Eye (tissue), 1 donor: ENCODE data around the gene ATAD5.
A peak's percentile ranks its signal among the peaks of the same experiment; 100 is the strongest.
"Not testable (repeated sequence)": the region's sequence is repeated elsewhere in the genome, so short reads cannot be mapped to it uniquely, and the experiment has no call there.

Experiments
- DNase-seq: peaks from one replicate; pipeline ENCODE4 v3.0.0-alpha.2; 2015

The ATAD5 gene

DNA sequence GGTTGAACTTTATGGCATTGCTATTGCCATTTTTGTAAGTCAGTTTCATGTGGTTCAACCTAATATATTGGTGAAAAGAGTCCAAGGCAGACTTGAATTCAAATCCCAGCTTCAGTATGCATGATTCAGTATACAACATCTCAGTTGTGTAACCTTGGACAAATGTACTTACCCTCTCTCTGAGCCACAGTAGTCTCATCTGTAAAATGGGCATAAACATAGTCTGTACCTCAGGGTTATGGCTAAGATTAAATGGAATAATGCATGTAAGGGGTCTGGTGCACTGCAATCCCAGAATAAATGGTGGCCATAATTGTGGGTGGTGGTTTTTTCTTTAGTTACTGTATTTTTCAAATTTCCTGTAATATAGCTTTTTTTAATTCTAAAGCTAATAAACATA lies 85.3 kb downstream of the ATAD5 start:
- no peak for DNase-seq

DNA sequence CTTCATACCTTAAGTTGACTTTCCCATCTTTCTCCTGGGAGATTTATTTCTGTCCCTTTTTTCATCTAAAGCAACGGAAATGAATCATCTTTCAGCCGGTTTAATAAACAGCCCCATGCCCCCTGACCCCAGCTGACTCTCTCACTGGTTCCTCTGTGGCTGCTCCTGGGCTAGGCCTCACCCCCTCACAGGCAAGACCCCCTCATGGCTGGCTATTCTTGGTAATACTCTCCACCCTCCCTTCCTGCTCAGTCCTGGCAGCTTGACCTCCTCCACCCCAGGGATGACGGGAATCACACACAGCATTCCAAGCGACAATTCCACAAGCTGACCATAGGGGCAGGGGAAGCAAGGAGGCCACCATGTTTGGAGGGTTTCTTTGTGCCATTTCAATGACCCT lies 88.5 kb downstream of the ATAD5 start:
- DNase-seq, result no peak

DNA sequence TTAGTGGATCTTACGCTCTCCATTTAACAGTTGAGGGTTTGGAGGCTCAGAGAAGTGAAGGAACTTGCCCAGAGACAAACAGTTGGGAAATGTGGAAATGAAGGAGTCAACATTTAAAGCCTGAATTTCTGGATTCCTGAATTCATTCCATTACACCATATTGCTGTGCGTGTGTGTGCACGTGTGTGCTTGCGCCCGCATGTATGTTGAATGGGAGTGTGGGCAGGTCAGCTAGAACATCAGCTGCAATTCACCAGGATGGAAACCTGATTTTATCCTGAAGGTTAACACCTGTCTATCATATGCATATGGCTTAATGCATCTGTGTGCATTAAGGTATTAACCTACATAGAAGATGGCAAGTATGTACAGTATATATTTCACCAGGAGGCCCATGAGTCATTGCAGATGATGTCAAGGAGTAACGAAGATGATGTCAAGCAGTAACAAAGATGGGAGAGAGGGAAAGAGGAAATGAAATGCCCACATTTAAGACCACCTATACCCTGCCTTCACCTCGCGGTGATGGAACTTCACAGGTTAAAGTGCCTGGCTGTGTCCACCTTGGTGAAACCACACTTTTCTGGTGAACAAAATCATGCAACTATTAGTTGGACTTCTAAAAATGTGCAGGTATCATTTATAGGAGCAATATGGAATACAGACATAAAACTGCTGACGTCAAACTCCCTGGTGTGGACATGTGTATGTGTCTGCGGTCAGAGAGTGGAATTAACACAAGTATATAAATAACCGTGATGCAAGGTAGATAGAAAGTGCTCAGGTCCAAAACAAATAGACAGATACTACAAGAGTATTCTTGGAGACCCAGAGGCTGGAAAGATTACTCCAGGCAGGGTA lies 89.1 kb downstream of the ATAD5 start:
- DNase-seq, result peak; percentile 10

DNA sequence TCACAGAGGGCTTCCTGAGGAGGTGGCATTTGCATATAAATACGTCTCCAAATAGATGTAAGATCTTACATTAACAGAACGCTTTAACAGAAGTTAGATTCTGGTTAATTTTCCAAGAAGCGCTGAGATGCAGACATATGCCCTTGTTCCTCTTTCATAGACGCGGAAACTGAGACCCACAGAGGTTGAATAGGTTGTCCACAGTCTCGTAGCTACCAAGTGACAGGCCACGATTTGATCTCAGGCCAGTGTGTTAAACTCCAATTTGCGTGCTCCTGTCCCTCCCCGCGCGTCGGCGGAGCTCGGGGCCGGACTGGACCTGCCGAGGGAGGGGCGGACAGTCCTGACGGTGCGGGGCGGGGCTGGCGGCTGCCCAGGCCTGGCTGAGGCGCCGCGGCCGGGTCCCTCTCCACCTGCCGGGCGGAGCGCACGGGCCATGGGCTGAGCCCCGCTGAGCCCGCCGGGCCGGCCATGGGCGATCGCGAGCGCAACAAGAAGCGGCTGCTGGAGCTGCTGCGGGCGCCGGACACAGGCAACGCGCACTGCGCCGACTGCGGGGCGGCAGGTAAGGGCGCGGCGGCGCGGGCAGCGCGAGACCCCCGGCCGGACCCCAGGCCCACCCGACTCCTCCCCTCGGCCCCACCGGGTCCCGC lies 89.9 kb downstream of the ATAD5 start, which contains the start of gene ADAP2:
ADAP2 (plus strand) TSS at position 402 of the 653 bp plus-strand sequence; CDS start at position 472, 70 bp downstream.
- peak; percentile 26 for DNase-seq

DNA sequence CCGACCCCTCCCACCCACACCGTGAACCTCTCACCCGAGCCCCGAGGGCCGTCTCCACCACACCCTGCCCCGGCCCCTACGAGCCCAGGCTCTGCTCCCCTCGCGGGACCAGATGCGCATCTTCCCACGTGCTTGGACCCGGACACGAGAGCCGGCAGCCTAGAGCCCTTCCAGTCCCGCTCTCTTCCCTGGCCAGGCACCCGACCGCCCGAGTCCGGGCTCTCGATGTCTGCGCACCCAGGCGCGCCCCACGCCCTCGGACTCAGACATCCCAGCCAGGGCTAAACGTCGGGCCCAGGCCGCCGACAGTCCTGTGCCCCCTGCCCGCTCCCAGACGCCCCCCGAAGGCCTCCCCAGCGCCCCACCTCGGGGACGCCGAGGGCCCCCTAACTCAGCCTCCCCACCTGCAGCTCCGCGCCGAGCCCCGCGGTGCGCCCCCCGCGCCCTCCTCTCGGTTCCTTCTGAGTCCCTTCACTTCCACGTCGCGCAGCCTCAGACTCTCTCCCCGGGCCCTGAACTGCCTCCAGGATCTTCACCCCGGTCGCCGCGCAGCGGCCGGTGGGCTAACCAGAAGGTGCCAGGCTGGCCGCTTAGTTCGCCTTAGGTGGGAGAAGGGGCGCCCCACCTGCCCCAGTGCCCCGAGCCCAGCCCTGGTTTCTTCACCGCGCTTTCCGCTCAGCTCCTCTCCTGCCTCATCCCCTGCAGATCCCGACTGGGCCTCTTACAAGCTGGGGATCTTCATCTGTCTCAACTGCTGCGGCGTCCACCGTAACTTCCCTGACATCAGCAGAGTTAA lies 90.7 kb downstream of the ATAD5 start:
- DNase-seq, result peak; percentile 38

- DNase-seq, result no peak
Observed at GRCh38 chr17:30924341-30924740, 92.6 kb downstream of the ATAD5 start.

DNA sequence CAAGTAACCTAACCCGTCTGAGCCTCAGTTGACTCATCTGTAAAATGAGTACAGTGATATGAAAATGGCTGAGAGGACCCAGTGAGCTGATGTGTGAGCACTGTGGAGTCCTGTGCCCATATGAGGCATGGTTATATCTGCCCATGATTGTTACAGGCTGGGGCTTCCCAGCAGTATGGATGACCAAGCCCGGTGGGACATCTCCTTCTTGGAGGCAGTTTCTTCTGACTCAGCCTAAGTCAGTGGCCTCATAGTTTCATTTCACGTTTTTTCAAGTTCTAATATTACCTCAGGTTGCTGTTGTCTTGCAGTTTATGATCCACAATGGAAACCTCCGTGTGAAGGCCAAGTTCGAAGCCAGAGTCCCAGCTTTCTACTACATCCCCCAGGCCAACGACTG lies 94.8 kb downstream of the ATAD5 start:
- DNase-seq, result no peak

DNA sequence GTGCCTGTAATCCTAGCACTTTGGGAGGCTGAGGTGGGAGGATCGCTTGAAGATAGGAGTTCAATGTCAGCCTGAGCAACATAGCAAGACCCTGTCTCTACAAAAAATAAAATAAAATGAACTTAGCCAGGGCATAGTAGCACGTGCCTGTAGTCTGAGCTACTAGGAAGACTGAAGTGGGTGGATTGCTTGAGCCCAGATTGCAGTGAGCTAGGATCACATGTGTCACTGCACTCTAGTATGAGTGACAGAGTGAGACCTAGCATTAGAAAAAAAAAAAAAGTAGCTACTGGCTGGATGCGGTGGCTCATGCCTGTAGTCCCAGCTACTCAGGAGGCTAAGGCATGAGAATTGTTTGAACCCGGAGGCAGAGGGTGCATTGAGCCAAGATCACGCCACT lies 96.0 kb downstream of the ATAD5 start:
- no peak for DNase-seq

- no peak for DNase-seq
Observed at GRCh38 chr17:30928584-30928983, 96.8 kb downstream of the ATAD5 start.

GRCh38 chr17:30929081-30929633 lies 97.4 kb downstream of the ATAD5 start:
- no peak for DNase-seq

DNA sequence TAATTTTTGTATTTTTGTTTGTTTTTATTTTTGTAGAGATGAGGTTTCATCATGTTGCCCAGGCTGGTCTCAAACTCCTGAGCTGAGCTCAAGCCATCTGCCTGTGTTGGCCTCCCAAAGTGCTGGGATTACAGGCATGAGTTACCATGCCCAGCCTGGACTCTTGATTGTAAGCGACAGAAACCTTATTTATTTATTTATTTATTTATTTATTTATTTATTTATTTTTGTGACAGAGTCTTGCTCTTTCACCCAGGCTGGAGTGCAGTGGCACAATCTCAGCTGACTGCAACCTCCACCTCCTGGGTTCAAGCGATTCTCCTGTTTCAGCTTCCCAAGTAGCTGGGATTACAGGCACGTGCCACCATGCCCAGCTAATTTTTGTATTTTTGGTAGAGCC lies 98.1 kb downstream of the ATAD5 start:
- DNase-seq, result not testable (repeated sequence)

DNA sequence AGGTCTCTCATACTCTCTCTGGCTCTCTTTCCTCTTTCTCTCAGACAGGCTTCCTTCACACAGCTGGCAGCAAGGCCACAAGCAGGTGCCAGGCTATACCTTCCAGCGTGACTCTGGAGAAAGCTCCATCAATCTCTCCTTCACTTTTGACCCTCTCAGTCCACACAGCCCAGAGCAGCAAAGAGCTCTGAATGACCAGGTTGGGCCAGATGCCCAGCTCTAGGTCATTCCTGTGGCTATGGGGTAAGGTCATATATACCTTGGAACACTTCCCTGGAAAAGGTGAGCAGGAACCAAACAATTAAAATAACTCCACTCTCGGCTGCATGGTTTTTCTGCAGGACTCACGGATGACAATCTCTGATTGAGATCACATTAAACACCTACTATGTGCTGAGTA lies 98.7 kb downstream of the ATAD5 start:
- DNase-seq, result no peak

GRCh38 chr17:30931582-30931981 lies 99.8 kb downstream of the ATAD5 start:
- not testable (repeated sequence) for DNase-seq

GRCh38 chr17:30933966-30934365 lies 102.2 kb downstream of the ATAD5 start:
- no peak for DNase-seq

- no peak for DNase-seq
Observed at GRCh38 chr17:30939051-30939689, 107.4 kb downstream of the ATAD5 start.

- DNase-seq, result peak; percentile 11
Observed at GRCh38 chr17:30942308-30943079, 110.7 kb downstream of the ATAD5 start.
